ENCODE measurements around the gene SLIT1.

The SLIT1 gene

DNA sequence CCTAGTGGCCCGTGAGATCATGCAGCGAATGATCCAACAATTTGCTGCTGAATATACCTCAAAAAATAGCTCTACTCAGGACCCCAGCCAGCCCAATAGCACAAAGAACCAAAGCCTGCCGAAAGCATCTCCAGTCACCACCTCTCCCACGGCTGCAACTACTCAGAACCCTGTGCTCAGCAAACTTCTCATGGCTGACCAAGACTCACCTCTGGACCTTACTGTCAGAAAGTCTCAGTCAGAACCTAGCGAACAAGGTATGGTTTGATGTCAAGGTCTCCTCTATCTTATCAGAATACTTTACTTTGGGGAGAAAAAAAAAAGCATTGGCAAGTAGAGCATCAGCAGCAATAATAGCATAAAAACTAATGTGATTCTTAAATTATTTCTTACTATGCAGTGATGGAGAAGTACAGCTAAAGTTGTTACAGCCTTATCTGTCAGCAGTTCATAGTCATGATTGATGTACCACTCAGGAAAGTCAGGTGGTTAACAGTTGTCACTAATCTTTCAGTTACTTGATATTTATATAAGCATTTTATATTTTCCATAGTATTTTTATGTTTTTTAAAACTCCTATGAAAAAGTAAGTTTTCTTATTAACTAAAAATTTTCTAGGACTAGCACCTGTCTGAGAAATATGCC, 236.6 kb downstream of the SLIT1 start:
- no peak for DNase-seq

Data from NCI-H748 treated with DMSO at 0.1 percent for 48 hours (cell line).